ENCODE data around the gene SORL1.

SORL1 gene

DNA sequence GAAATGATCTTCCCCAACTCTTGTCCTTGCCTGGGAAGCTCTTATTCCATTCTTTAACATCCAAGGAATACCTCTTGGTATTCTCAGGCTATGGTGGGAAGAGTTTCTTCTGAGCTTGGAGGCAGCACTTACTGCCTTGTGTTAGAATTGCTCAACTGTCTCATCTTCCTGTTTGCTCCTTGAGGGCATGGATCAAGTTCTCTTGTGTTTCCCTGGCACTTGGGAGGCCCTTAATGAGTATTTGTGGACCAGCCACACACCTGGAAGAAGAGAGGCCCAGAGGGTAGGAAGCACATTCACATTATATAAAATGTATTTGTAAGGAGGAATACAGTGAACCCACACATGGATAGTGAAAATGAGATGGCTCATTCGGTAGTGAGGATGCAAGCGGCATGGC lies 4.0 kb downstream of the SORL1 start:
- no peak for DNase-seq

DNA sequence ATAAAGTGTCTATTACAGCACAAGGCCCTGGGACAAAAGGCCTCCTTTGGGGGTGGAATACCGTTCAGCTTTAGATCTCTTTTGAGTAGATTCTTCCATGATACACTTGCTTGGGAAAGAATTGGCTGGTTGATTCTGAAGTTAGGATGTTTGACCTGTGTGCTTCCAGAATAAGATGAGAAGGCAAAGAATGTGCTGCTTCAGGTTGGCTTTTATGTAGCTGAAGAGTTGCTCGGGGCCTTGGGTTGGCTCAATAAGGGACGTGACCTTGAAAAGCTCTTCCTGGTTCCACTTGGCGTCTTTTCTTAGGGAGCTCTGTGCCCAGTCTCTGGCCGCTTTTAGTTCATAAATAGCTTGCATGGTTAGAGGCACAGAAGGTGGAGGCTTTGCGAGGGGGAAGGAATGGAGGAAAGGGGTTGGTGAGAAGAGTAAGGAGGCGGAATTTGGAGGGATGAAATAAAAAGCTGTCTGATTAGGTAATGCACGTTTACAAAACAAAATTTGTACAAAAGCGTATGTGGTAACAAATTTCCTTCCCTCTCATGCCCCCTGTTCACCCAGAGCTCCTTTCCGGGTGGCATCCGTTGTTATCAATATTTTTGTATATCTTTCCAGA lies 4.8 kb downstream of the SORL1 start:
- no peak for DNase-seq

DNA sequence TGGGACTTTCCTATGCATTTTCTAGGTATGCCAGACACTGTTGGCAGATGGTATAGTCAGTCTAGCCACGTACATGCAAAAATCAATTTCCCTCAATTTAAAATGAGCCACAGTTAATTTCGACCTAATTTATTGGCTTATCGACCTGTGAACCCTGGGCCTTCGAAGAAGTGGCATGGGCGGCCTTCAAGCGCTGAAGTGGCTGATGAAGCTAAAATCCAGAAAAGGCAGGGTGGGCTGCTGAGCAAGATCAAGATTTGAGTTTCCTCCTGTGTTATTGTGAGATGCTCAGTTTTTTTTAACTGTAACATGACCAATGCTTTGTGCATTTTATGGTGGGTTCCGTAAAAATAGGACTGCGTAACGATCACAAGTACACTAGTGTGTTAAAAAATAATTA lies 6.4 kb downstream of the SORL1 start:
- no peak for DNase-seq

DNA sequence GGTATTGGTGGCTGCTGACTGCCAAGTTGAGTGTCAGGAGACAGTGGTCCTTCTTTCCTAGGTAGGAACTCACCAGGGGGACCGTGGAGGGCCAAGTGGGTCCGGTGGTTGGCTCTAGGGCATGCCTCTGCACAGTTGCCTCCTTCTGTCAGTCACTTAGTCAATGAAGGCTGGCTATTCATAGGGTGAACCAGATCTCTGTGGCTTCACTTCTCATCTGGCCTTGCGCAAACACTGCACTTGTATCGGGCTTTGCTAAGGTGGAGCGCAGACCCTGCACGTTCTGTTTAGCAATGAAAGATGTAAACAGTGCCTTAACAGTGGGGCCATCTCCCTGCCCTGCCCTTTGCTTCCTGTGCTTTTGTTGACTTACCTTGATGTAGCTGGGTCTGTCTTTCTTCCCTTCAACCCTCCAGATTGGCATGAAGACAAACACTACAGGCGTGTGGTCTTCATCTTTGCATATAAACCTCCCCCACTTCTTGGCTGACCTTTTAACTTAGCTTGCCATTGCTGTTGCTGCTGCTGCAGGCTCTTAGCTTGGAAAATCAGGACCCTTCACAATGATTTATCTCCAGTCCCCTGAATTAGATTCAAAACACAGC lies 7.4 kb downstream of the SORL1 start:
- DNase-seq = no peak

DNA sequence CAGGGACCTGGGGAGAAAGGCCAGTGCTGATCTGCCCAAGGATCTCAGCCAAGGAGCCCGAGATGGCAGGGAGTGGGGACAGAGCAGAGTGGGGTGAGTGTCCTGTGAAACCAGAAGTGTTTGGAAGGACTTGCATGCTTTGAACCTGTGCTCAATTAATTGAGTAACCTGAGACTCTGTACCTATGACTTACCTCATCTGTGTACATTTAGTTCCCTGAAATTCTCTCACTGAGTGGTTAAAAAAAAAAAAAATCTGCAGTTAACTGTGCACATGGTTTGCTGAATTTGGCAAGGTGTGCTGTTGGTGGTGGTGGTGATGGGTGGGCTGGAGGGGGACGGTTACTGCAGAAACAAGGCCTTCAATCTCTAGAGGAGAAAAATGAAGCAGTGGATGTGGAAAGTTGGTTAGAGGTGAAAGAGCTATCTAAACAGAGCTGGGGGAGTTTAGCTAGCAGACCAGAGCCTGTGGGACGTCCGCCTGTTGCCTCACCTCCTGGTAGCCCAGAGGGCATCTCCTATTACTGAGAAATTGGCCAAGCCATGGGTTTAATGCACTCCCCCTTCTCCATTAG lies 8.9 kb downstream of the SORL1 start:
- DNase-seq = no peak

DNA sequence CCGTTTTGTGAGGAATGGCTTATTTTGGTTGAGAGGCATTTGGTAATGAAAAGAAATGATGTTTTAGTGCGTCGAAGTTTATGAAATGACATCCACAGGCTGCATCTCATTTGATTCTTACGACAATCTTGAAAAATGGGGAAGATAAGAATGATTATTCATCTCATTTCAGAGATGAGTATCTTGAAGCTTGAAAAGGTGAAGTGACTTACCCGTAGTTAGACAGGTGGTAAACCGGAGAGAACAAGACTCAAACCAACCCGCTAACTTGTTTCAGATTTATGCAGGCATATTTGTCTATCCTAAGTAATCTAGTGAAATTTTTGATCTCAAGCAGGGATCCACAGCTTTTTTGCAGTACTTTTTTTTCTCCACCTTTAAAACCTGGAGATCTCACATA lies 9.7 kb downstream of the SORL1 start:
- DNase-seq = no peak

- no peak for DNase-seq
These were observed 11.7 kb downstream of the SORL1 start for GRCh38 chr11:121463689-121464335.

DNA sequence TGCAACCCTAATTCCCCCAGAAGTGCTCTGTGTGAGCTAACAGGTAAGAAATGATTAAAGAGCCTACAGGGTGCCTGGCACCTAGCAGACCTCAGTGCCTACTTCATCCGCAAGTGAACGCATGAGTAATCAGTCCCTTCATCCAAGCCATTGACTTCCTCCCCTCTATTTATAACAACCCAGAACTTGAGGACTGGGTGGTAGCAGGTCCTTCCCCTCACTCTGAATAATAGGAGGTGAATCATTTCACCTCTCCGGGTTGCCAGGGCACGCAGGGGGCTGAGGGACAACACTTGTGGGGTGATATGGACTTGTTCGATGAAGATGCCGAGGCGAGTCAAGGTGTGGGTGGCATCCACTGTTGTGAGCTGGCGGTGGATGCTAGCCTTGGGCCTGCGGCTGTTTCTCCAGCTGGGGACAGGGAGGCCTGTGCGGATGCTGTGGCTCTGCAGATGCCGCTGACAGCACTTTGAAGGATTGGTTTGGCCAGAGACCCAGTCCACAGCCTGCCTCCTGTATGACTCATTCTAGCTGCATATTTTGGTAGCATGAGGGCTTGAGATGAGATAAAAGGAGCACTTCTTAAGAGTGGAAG lies 12.3 kb downstream of the SORL1 start:
- DNase-seq = no peak

DNA sequence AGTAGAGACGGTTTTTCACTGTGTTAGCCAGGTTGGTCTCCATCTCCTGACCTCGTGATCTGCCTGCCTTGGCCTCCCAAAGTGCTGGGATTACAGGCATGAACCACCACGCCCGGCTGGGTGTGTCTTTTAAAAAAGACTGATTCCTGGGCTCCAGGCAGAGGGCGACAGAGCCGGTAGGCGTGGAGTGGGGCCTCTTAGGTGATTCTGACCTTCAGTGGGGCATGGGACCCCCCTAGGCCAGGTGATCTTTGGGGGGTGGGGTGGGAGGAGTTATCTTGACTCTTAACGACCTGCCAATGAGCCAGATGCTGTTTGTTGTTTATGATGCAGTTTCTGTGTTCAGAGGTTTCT lies 13.6 kb downstream of the SORL1 start:
- DNase-seq = no peak

DNA sequence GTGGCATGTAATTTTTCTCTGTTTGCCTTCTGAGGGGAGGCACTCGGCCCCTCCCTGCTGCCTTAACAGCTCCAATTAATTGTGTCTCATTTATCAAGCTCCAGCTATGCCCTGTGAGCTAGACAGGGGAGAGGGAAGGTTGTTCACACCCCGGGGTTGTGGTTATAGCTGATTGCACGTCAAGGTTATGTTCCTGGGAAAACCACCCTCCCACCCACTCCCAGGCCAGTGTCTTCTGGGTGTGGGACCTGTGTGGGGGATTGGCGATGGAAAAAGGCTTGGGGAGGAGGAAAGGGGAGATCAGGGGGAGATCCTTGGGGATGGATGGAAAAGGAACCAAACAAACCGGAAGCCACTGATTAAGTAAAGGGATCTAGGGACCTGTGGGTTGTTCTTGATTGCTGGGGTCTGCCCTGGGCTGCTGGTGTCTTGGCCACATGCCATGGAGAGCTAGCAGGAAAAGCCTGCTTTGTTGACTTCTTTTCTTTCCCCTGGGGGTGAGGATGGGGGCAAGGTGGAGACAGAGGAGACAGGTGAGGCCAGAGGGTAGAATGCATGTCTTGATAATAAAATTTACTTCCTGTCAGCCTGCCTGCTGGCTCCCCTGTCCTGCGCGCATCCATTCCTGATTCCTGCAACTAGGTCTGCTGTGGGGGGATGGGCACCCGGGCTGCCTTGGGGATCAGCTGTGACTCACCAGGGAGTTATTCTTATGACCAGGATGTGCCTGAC lies 14.1 kb downstream of the SORL1 start:
- peak; percentile 72 for DNase-seq

DNA sequence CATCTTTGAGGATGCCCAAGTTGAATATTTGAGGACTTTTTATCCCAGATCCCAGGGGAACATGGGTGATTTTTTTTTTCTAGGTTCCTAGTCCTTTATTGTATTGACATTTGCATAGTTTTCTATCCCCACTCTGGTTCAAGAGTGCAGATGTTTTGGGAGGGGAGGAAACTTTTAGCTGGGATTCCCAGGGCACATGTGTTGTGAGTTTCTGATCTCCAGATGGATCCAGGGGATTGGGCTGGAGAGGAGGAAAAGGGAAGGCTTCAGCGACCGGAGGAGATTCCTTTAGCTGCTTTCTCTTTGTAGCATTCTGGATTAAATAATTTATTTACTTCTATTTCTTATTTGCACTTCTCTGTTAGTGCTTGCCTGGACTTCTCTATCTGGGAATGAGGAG lies 15.4 kb downstream of the SORL1 start:
- no peak for DNase-seq

GRCh38 chr11:121467965-121468364 lies 15.9 kb downstream of the SORL1 start:
- no peak for DNase-seq

GRCh38 chr11:121469910-121470309 lies 17.8 kb downstream of the SORL1 start:
- no peak for DNase-seq

GRCh38 chr11:121471167-121471566 lies 19.1 kb downstream of the SORL1 start:
- no peak for DNase-seq

DNA sequence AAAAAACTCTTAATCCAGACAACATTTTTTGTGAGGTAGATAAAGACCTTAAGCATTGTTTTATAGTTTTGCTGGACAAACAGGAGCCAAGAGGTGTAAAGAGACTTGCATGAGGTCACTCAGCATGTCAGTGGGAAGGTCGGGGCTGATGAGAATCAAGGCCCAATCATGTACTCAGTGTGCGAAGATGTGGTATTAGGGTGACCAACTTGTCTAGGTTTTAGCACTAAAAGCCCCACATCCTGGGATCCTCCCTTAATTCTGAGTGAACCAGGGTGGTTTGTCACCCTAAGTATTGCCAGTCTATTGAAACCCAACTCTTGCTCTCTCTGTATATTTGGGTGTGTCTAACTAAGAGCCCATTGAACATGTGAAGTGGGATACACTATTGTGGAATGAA lies 20.2 kb downstream of the SORL1 start:
- no peak for DNase-seq

GRCh38 chr11:121473064-121473777 lies 21.1 kb downstream of the SORL1 start:
- DNase-seq = no peak

GRCh38 chr11:121474680-121475079 lies 22.6 kb downstream of the SORL1 start:
- DNase-seq = no peak

- peak; percentile 54 for DNase-seq
These were observed 24.4 kb downstream of the SORL1 start for GRCh38 chr11:121476379-121477032.

DNA sequence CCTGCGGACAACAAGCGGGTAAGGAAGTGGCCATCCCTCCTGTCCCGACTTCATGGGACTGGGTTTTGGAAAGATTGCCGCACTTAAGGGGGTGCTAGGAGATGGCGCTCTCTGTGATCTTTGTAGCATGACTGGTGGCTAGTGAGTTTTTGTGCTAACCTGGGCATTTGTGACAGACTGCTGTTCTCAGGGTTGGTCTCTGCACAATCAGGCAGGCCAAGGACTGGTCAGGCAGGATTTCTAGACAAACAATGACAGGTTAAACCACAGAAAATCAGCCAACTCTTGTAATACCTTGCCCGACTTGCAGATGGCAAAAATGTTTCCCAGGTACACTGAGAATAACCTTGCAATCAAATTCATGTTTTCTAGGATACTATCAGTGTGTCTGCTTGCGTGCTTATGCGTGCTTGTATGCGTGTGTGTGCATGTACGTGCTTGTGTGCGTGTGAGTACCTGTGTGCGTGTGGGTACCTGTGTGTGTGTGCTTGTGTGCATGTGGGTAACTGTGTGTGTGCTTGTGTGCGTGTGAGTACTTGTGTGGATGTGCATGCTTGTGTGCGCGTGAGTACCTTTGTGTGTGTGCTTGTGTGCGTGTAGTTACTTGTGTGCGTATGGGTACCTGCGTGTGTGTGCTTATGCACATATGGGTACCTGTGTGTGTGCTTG lies 26.2 kb downstream of the SORL1 start:
- DNase-seq = no peak

- no peak for DNase-seq
These were observed 27.0 kb downstream of the SORL1 start for GRCh38 chr11:121478895-121479697.
